Uterus (tissue), 4 donors: Measurements from ENCODE around the gene IRF9. TPM values are rescaled to one million over a fixed set of nuclear protein-coding genes. Genes with fewer than 3 reads are reported as not detected.
A peak's percentile ranks its signal among the peaks of the same experiment; 100 is the strongest.
"Not testable (repeated sequence)": the region's sequence is repeated elsewhere in the genome, so short reads cannot be mapped to it uniquely, and the experiment has no call there.

Source experiments
- DNase-seq, 2 donors: peaks; one replicate each; pipeline ENCODE4 v3.0.0-alpha.2; 2019 to 2020
- H3K27ac ChIP-seq, 2 donors: fragments of 200-600 bp; sonication (generic); 1 replicate in 1 of 2; 2 replicates in 1 of 2; pipeline ENCODE4 v1.5.1; 2016 to 2018
- H3K27me3 ChIP-seq, 2 donors: fragments of 200-600 bp; sonication (generic); one replicate each; pipeline ENCODE4 v1.5.1; 2018 to 2019; ENCODE audit warnings: control low read depth in 1 of 2
- H3K36me3 ChIP-seq, 2 donors: fragments of 200-600 bp; sonication (generic); one replicate each; pipeline ENCODE4 v1.5.1; 2019; ENCODE audit warnings: control low read depth in 1 of 2
- H3K4me1 ChIP-seq, 2 donors: fragments of 200-600 bp; sonication (generic); one replicate each; pipeline ENCODE4 v1.5.1; 2018 to 2019; ENCODE audit warnings: control low read depth in 1 of 2
- H3K4me3 ChIP-seq, 2 donors: fragments of 200-600 bp; sonication (generic); 1 replicate in 1 of 2; 2 replicates in 1 of 2; pipeline ENCODE4 v1.5.1; 2018 to 2019; ENCODE audit warnings: mild to moderate bottlenecking in 1 of 2
- H3K9me3 ChIP-seq, 2 donors: fragments of 200-600 bp; sonication (generic); one replicate each; pipeline ENCODE4 v1.5.1; 2019; ENCODE audit warnings: control low read depth in 1 of 2
- CTCF ChIP-seq, 4 experiments: fragments of 200-600 bp in 2 of 4; fragments of 450-650 bp in 2 of 4; sonication (generic) in 2 of 4; IDR thresholded peaks; one replicate each; pipeline ENCODE4 v1.5.1; 2016 to 2019; ENCODE audit warnings: antibody characterized with exemption in 4 of 4, mild to moderate bottlenecking in 2 of 4, moderate library complexity in 1 of 4
- POLR2A ChIP-seq, 2 donors: fragments of 450-650 bp; IDR thresholded peaks; one replicate each; pipeline ENCODE4 v1.6.1; 2016; ENCODE audit warnings: antibody characterized with exemption in 2 of 2, mild to moderate bottlenecking in 1 of 2, moderate library complexity in 1 of 2
- intact Hi-C: fragments of 100-400 bp; cut with DNase I; formaldehyde crosslinking; loops from one replicate; pipeline ENCODE4 v1.15.1; 2023; ENCODE audit warnings: low total_unique reads
- total RNA-seq, 4 donors: library from RNA; depleted of rRNA in 3 of 4; stranded (reverse); fragments of >200 nt in 3 of 4; gene quantifications; one replicate each; pipeline versions ENCODE4 v1.1.0 to v1.2.4, GENCODE V29; 2014 to 2023
- donor health status: DM: yes; HTN: yes; CAD: no.

Gene IRF9
- total RNA-seq, 4 donors from 2014 or later = 33.2 to 205 (median 67.2) TPM

DNA sequence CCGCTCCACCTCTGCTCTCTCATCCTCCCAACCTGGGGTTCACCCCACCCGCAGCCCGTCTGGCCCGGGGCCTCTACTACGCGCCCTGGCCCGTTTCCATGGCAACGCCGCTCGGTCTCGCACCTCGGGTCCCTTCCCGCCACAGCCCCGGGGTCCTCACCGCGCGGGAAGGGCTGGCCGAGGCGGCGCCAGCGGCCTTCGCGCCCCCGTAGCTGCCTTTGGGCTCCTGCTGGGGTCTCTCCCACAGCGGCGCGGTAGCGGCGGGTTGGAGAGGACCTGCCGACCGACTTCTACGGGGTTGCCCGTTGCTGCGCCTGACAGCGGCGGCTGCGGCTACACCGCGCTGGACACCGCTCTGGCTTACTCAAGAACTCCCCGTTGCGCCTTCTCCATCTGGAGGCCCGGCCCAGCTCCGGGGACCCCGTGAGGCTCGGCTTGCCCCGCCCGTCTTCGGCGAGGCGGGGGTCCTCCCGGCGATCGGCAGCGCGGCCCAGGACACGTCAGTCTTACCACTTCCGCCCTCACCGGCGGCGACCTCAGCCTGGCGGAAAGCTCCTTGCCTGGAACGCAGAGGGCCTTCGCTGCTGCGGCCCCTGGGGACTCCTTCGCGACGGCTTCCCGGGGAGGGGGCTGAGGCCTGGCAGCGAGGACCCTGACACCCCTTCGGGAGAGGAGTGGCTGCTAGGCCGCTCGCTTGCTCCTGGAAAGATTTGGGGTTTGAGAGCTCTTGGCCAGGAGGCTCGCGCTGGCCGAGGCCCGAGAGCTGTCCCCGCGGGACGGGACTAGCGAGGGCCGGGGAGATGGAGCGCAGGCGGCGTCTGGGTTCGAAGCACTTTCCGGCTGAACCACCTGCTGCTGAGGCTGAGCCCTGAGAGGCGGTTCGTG lies 34.4 kb downstream of the IRF9 start, which contains the start of gene TM9SF1:
TSS of gene TM9SF1 (minus strand) at position 256 of the 885 bp plus-strand sequence. CDS start 422 bp downstream, outside the sequence.
- Histone ChIP-seq H3K4me3 (peak within 1 kb of the TSS; percentile 77 to 91), H3K4me1 (no peaks in the 10 kb centered on the region), H3K27ac (peak within 1 kb of the TSS; percentile 94 to 95), H3K36me3 (no peaks in the 10 kb centered on the region), H3K9me3 (no peaks in the 10 kb centered on the region), H3K27me3 (no peaks in the 10 kb centered on the region)
- intact Hi-C loops = no loop called here
- DNase-seq = peak; percentile 85 to 89
- TF ChIP-seq CTCF (IDR thresholded peaks at IDR 0.05) (peak in 1 of 4 experiments; percentile 22), POLR2A (IDR thresholded peaks at IDR 0.05) (peak; percentile 65 to 69)

GRCh38 chr14:24196071-24197055 lies 35.3 kb downstream of the IRF9 start:
- no peak for DNase-seq
- no peaks in the 10 kb centered on the region for H3K4me1 ChIP-seq
- intact Hi-C loops = no loop called here

DNA sequence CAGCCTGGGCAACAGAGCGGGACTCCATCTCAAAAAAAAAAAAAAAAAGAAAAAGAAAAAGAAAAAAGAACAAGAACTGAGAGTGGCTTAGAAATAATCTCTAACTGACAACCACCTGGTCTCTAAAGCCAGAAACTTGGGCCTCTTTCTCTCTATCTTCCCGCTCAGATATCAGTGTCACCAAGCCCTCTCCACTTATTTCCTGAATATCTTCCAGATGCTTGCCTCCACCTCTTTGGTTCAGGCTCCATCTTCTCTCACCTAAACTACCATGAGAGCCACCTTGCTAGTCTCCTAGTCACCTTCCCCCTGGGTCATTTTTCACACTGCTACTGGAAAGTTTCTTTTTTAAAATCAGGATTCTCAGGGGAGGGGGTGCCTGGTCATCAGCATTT lies 36.0 kb downstream of the IRF9 start:
- DNase-seq = no peak
- H3K4me3 ChIP-seq = no peak overlapping the region
- intact Hi-C loops = no loop called here
- H3K27me3 ChIP-seq = no peaks in the 10 kb centered on the region
- no peak overlapping the region for H3K27ac ChIP-seq
- no peaks in the 10 kb centered on the region for H3K9me3 ChIP-seq
- TF ChIP-seq CTCF (IDR thresholded peaks at IDR 0.05) (no peak), POLR2A (IDR thresholded peaks at IDR 0.05) (no peak)
- no peaks in the 10 kb centered on the region for H3K4me1 ChIP-seq
- no peaks in the 10 kb centered on the region for H3K36me3 ChIP-seq

More at GRCh38 chr14:24196071-24197055, 35.3 kb downstream of the IRF9 start:
- Histone ChIP-seq H3K27ac (peak overlapping the region; percentile 94 to 95), H3K9me3 (no peaks in the 10 kb centered on the region), H3K4me3 (peak overlapping the region; percentile 77 to 91), H3K27me3 (no peaks in the 10 kb centered on the region), H3K36me3 (no peaks in the 10 kb centered on the region)
- no peak for TF ChIP-seq CTCF (IDR thresholded peaks at IDR 0.05)
- no peak for TF ChIP-seq POLR2A (IDR thresholded peaks at IDR 0.05)

GRCh38 chr14:24198814-24199524 lies 37.9 kb downstream of the IRF9 start:
- H3K36me3 ChIP-seq = no peaks in the 10 kb centered on the region
- H3K27me3 ChIP-seq = no peaks in the 10 kb centered on the region
- H3K4me1 ChIP-seq = no peaks in the 10 kb centered on the region
- no peak for DNase-seq
- H3K4me3 ChIP-seq = no peak overlapping the region
- intact Hi-C loops = no loop called here
- H3K27ac ChIP-seq = no peak overlapping the region
- TF ChIP-seq CTCF (IDR thresholded peaks at IDR 0.05) (no peak), POLR2A (IDR thresholded peaks at IDR 0.05) (no peak)
- no peaks in the 10 kb centered on the region for H3K9me3 ChIP-seq

DNA sequence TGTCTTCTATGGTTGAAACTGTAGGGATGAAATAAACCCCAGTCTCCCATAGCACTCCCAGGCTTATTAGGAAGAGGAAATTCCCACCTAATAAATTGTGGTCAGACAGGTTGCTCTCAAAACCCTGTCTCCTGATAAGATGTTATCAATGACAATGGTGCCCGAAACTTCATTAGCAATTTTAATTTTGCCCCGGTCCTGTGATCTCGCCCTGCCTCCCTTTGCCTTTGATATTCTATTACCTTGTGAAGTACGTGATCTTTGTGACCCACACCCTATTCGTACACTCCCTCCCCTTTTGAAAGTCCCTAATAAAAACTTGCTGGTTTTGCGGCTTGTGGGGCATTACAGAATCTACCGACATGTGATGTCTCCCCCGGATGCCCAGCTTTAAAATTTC lies 41.5 kb downstream of the IRF9 start:
- intact Hi-C loops = not testable (repeated sequence)

DNA sequence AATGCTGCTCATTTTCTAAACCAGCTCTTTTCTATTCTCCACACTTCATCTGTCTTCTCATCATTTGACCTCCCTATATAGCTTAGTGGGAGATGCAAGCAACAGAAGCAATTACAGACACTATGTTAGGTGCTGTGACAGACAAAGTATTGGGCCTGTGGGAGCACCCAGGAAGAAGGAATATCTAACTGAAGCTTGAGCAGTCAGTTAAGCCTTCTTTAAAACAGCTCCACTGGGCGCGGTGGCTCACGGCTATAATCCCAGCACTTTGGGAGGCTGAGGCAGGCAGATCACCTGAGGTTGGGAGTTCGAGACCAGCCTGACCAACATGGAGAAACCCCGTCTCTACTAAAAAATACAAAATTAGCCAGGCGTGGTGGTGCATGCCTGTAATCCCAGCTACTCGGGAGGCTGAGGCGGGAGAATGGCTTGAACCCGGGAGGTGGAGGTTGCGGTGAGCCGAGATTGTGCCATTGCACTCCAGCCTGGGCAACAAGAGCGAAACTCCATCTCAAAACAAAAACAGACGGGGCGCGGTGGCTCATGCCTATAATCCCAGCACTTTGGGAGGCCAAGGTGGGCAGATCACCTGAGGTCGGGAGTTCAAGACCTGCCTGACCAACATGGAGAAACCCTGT lies 42.3 kb downstream of the IRF9 start:
- H3K36me3 ChIP-seq, H3K27me3 ChIP-seq, H3K4me1 ChIP-seq, H3K4me3 ChIP-seq, intact Hi-C loops, H3K27ac ChIP-seq, H3K9me3 ChIP-seq, DNase-seq: not testable (repeated sequence)

More for the DNA sequence above, 41.5 kb downstream of the IRF9 start:
- H3K9me3 ChIP-seq, DNase-seq, H3K4me3 ChIP-seq, H3K27me3 ChIP-seq, H3K36me3 ChIP-seq, H3K4me1 ChIP-seq, H3K27ac ChIP-seq: not testable (repeated sequence)
